H1 (cell line): Measurements from ENCODE around the gene DISC1. TPM values are rescaled to one million over a fixed set of nuclear protein-coding genes. Genes with fewer than 3 reads are reported as not detected.

Experiments
- CHD2 ChIP-seq: IDR thresholded peaks from 2 replicates; pipeline ENCODE4 v1.6.1; 2012; ENCODE audit warnings: low read length, improper control_type of control experiment
- KDM4A ChIP-seq: IDR thresholded peaks from one replicate; pipeline ENCODE4 v1.7.1; 2012; ENCODE audit warnings: low read depth, mild to moderate bottlenecking, moderate library complexity, low read length, inconsistent platforms; ENCODE audit not compliant: severe bottlenecking
- polyA plus RNA-seq, 7 experiments: library from polyadenylated mRNA; depleted of rRNA in 3 of 7; stranded (reverse) in 5 of 7; unstranded in 2 of 7; fragments of >200 nt in 5 of 7; fragments of 200-250 nt in 2 of 7; gene quantifications; 1 replicate in 5 of 7; 2 replicates in 1 of 7; 4 replicates in 1 of 7; pipeline versions ENCODE4 v1.2.1 to v1.2.3, GENCODE V29; 2011 to 2013; ENCODE audit warnings: missing spikeins in 2 of 7, mixed read lengths in 2 of 7
- total RNA-seq: library from RNA; stranded (reverse); fragmentation: NEBNext Ultra II Directional; extraction: Animal tissue kit (Norgen Biotek cat#: 25700); gene quantifications from 2 replicates; pipeline ENCODE4 v1.2.1, GENCODE V29; 2021

The DISC1 gene
- total and polyA plus RNA-seq, 2 of the 8 experiments (the other 6 are each of a cell fraction or from before 2014, with no cell fraction given), result 1.1 to 3.5 TPM

DNA sequence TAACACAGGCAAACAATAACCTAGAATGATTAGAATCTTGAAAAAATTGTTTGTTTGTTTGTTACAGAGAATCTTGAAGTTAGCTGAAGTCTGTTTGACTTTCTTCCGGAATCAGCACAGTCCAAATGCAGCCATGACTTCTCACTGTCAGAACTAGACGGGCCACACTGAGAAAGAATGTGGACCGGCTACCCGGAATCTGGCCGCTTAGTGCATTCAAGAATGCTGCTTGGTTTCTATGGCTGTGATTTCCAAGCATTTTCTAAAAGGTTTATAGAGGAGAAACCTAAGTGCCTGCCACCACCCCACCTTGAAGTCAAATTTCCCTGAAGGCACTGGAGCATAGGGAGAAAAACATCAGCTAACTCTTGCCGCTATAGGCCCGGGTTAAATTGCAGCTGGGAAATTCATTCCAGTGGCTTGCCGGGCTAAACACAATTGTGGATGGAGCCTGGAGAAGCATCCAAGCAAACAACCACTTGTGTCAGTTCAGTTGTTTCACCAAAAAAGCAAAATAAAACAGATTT, 231.1 kb downstream of the DISC1 start (continued):
- no peak for TF ChIP-seq KDM4A
- TF ChIP-seq CHD2, result no peak
